ENCODE data around the gene SLC30A5. TPM values are rescaled to one million over a fixed set of nuclear protein-coding genes. Genes with fewer than 3 reads are reported as not detected.

SLC30A5 gene
- total and polyA plus RNA-seq, 8 donors: 56.0 to 87.2 (median 75.5) TPM

DNA sequence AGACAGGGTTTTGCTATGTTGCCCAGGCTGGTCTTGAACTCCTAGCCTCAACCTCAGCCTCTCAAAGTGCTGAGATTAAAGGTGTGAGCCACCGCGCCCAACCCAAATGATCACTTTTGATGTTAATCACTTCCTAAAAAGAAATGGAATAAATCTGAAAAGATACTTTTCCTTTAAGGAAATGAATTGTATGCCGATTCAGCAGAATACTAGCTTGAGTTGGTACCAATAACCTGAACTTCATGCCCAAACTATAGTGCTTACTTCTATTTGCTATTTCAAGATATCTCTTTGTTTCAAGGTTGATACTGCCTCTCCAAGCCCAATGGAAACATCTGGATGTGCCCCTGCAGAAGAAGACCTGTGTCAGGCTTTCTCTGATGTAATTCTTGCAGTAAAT, 77.2 kb downstream of the SLC30A5 start:
- intact Hi-C loops (cut with DNase I): no loop called here
- Histone ChIP-seq H3K27me3 (no peaks in the 10 kb centered on the region), H3K36me3 (peaks cover 0 to 41% of the 10 kb centered on the region in 2 donors), H3K27ac (no peak overlapping the region), H3K4me1 (peaks cover 0 to 17% of the 10 kb centered on the region in 2 donors), H3K9me3 (no peaks in the 10 kb centered on the region), H3K4me3 (no peak overlapping the region)
- no peak for ATAC-seq
- TF ChIP-seq, protein P1, sequence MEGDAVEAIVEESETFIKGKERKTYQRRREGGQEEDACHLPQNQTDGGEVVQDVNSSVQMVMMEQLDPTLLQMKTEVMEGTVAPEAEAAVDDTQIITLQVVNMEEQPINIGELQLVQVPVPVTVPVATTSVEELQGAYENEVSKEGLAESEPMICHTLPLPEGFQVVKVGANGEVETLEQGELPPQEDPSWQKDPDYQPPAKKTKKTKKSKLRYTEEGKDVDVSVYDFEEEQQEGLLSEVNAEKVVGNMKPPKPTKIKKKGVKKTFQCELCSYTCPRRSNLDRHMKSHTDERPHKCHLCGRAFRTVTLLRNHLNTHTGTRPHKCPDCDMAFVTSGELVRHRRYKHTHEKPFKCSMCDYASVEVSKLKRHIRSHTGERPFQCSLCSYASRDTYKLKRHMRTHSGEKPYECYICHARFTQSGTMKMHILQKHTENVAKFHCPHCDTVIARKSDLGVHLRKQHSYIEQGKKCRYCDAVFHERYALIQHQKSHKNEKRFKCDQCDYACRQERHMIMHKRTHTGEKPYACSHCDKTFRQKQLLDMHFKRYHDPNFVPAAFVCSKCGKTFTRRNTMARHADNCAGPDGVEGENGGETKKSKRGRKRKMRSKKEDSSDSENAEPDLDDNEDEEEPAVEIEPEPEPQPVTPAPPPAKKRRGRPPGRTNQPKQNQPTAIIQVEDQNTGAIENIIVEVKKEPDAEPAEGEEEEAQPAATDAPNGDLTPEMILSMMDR (IDR thresholded peaks at IDR 0.05): no peak
- DNase-seq: no peak

Other genes starting within 250 kb of the SLC30A5 start
- 10 to 100 TPM in 1 of 2 donors, 1 to 10 TPM in 1; 8.9 to 30.0 TPM for gene CCNB1, start 73.1 kb downstream of the SLC30A5 start, total RNA-seq
- 100 to 1,000 TPM in 2 of 6 donors, 10 to 100 TPM in 4; 65.8 to 146 (median 81.2) TPM for gene CCNB1, start 73.1 kb downstream of the SLC30A5 start, polyA plus RNA-seq (ENCODE audit: insufficient read length in 6 of 6)
- 1 to 10 TPM; 4.1 to 6.4 TPM for gene CENPH, start 95.6 kb downstream of the SLC30A5 start, total RNA-seq
- 10 to 100 TPM; 16.2 to 30.9 (median 23.1) TPM for gene CENPH, start 95.6 kb downstream of the SLC30A5 start, polyA plus RNA-seq (ENCODE audit: insufficient read length in 6 of 6)
- 10 to 100 TPM; 15.9 to 22.8 TPM for gene CDK7, start 140.9 kb downstream of the SLC30A5 start, total RNA-seq
- 10 to 100 TPM; 31.6 to 38.0 (median 32.6) TPM for gene CDK7, start 140.9 kb downstream of the SLC30A5 start, polyA plus RNA-seq (ENCODE audit: insufficient read length in 6 of 6)
- gene CCDC125, start 238.8 kb downstream of the SLC30A5 start, total RNA-seq: 10 to 100 TPM; 11.7 to 13.7 TPM
- 10 to 100 TPM; 11.0 to 13.5 (median 12.0) TPM for gene CCDC125, start 238.8 kb downstream of the SLC30A5 start, polyA plus RNA-seq (ENCODE audit: insufficient read length in 6 of 6)

Measured in left lung (tissue), 10 donors.